Fibroblast of peridontal ligament (primary cell): ENCODE data around the gene VSNL1.
A peak's percentile ranks its signal among the peaks of the same experiment; 100 is the strongest.

Source experiments
- DNase-seq: peaks from one replicate; pipeline ENCODE4 v3.0.0-alpha.2; 2010; ENCODE audit errors: extremely low read depth

The VSNL1 gene

DNA sequence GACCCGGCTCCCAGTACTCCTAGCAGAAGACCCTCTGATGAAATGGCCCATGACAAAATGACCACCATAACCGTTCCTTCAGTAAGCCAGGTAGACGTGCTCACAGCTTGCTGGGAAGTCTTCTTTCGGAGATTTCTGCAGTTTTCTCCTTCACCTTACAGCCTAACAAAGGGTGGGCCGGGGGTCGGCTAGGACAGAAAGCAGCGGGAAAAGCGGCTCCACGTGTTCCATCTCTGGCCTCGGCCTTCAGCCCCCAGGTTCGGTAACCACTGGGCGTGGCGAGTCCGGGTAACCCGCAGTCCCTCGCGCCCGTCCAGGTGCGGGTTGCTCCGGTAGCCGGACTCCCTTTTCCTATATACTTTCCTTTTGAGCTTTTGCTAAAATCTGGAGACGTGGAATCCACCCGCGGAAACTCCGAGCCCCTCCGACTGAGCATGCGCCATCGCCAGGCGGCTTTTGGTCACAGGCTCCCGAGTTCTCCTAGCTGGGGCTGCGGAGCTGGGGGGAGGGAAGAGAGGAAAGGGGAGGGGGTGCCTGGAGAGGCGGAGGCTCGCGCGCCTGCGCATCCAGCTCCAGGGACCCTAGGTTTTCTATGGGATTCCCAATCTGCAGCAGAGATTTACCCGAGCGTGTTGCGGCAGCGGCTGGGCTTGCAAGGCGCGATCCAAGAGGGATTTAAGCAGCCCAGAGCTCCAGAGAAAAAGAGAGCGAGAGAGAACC lies at the start of gene VSNL1:
Gene VSNL1, plus strand, starts transcription at position 604 of the 720 bp plus-strand sequence. CDS start 51,379 bp downstream, outside the sequence.
- DNase-seq = peak; percentile 69

- DNase-seq = no peak
These were observed 44.9 kb upstream of the VSNL1 start for GRCh38 chr2:17495590-17495989.

- DNase-seq = no peak
These were observed 42.8 kb upstream of the VSNL1 start for GRCh38 chr2:17497718-17498117.

GRCh38 chr2:17506736-17507616 lies 33.5 kb upstream of the VSNL1 start:
- DNase-seq = no peak

DNA sequence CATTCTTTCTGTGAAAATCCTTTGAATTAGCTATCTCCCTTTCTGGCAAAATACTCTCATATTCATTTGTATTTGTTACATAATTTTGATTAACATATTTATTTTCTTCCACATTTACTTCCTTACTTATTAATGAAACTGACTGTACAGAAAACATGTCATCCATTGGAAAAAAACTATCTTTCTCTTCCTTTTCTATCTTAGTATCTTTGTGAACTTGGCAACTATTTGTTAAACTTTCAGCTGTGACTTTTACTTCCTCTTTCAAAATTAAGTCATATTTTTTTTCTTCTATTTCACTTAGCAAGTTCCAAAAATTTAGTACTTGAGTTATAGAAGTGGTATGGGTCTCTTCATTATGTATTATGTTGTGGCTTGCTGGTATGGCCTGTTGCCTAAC lies 24.8 kb upstream of the VSNL1 start:
- no peak for DNase-seq

GRCh38 chr2:17517481-17518211 lies 22.9 kb upstream of the VSNL1 start:
- peak; percentile 1 for DNase-seq

GRCh38 chr2:17518212-17519154 lies 22.0 kb upstream of the VSNL1 start, which contains the start of gene RAD51AP2:
RAD51AP2 (minus strand) TSS chr2:17518440; CDS start chr2:17518415, 25 bp downstream.
- DNase-seq = peak; percentile 56

- DNase-seq = no peak
These were observed 21.0 kb upstream of the VSNL1 start for GRCh38 chr2:17519486-17519885.

GRCh38 chr2:17520761-17521160 lies 19.7 kb upstream of the VSNL1 start:
- DNase-seq = no peak

GRCh38 chr2:17521621-17522020 lies 18.9 kb upstream of the VSNL1 start:
- DNase-seq = no peak

DNA sequence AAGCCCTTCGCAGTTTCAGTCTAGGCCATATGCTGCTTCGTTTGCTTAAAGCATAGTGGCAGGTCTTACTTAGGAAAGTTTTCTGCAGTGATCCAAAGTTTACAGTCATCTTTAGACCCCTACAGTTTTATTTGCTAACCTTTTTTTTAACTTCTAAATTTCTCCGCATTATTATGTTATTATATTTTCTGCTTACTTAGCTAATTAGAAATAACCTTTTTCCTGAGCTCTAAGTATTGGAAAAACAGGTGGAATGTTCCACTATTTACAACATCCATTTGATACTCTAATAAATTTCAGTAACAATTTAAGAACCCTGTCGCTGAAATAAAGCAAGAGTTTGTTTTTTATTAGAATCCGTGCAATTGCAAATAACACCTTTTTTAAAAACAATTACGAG lies 18.2 kb upstream of the VSNL1 start:
- no peak for DNase-seq

DNA sequence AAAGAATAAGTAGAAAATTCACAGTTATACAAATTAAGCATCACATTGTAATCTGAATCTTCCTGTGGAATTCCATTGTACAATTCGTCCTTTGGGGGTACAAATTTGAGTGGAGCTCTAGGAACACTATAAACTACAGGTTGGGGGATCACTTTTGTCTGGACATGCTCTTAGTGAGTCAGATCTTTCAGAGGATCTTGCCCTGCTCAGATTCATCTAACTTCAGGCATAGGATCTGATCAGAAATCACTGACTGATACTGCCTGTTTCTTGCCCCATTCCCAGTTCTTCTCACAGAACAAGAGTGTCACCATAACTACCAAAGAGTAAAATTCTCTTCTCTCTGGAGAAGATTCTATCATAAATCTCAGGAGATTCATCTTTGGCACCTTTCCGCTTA lies 10.7 kb upstream of the VSNL1 start:
- DNase-seq = no peak

DNA sequence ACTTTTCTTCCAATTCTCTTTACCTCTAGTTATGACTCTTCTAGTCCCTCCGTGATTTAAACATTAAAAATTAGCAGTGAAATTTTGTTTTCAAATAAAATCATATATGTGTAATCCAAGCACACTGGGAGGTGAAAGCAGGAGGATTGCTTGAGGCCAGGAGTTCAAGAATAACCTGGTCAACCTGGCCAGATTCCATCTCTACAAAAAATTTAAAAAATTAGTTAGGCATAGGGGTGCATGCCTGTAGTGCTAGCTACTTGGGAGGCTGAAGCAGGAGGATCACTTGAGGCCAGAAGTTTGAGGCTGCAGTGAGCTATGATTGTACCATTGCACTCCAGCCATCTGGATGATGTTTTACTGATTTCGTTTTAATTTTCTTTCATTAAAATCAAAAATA lies 7.0 kb upstream of the VSNL1 start:
- no peak for DNase-seq

DNA sequence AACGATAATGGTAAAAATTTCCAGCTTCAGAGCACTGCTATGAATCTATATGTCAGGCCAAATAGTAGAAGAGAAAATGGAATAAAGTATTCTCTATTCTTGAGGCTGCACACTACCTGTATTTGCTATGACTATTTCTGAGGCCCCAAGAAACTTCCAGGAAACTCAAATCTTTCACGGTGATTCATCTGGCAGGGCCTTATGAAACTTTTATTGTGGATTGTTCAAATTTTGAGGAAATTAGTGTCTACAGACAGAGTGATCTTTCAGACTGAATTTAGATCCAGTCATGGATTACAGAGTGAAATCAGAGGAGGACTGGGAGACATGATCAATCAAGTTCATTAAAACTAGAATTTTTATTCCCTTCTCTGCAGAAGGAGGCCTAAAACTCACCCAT lies 4.1 kb upstream of the VSNL1 start:
- no peak for DNase-seq

- peak; percentile 51 for DNase-seq
These were observed 2.3 kb upstream of the VSNL1 start for GRCh38 chr2:17538022-17538843.

DNA sequence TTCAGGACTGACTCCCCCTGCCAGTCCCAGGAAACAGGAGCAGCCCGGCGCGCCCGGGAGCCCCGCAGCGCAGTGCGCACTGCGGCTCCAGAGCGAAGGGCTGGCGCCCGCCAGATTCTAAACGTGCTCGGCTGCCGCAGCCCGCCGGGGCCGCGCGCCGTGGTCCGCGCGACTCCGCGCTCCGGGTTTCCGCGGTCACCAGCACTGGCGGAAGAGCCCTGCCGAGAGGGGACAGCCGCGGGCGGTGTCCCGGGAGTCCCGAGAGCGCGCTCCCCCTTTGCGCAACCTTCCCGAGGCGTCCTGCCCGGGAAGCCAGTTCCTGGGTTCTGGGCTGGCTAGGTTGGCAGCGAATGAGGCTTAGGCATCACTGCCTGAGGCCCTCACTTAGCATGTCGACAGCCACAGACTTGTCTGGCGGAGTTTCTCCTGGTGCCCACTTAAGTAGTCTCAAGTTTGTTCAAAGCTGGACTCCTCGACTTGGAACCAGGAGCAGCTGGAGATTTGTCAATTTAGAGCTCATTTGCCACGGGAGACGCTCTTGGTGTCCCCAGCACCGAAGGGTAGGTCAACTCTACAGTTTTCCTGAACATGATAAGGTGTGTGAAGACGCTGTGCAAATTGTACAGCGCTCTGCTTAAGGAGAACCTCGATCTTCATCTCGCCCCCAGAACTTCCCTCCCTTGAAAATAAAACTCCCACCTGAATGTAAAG lies 1.5 kb upstream of the VSNL1 start:
- peak; percentile 44 for DNase-seq

DNA sequence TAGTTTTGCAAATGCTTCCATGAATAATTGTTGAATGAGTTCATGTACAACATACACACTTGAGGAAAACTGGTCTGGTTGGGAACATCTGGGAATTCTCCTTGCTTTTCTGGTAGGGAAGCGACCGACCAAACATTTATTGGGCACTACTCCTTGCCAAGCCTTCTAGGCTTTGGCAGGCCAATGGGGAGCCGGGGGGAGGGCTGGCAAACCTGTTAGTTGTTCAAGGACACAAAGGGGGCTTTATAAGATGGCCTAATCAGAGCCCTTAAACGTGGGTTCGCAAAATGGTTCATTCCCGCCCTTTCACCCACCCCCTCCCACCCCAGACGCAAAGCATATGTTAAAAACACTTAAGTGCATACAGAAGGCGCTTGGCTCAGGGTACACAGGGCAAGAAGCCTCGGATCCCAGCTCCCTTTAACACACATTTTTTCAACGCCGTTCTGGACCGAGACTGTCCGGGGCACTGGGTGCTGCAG lies 844 bp upstream of the VSNL1 start:
- DNase-seq = peak; percentile 22

GRCh38 chr2:17540813-17541530 lies 476 bp downstream of the VSNL1 start:
- DNase-seq = no peak

DNA sequence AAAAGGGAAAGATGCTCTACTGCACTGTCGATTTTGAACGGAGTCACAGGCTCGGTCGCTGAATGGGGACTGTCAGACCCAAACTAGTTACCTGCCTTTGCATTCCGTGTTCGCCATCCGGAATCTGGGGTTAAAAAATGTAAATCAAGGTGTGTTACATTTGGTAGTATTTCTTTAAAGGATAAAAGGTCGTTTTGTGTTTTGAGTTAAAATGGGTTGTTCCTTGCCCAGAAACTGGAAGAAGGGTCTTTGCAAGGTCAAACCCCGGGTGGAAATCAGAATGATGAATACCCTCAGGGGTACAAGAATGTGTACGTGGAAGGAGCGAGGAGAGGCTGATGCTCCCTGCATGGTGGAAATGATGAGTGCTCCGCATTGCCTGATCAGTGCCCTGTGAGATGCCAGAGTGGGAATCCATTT lies 1.0 kb downstream of the VSNL1 start:
- DNase-seq = no peak
